H9 (cell line): Measurements from ENCODE around the gene NLRP5. TPM values are rescaled to one million over a fixed set of nuclear protein-coding genes. Genes with fewer than 3 reads are reported as not detected.

Experiments
- DNase-seq: peaks from one replicate; pipeline ENCODE4 v3.0.0-alpha.2; 2017
- H2AFZ ChIP-seq: one replicate; pipeline ENCODE4 v1.6.1; 2013; ENCODE audit warnings: mild to moderate bottlenecking, low read length, control low read depth, moderate library complexity
- H2AK5ac ChIP-seq: 2 replicates; pipeline ENCODE4 v1.6.1; 2013; ENCODE audit warnings: low read length, control low read depth, mixed read lengths; ENCODE audit not compliant: insufficient read length
- H2BK120ac ChIP-seq: one replicate; pipeline ENCODE4 v1.6.1; 2013; ENCODE audit warnings: low read depth, mild to moderate bottlenecking, low read length, control low read depth, inconsistent platforms; ENCODE audit not compliant: poor library complexity, severe bottlenecking
- H2BK12ac ChIP-seq: 2 replicates; pipeline ENCODE4 v1.6.1; 2013; ENCODE audit warnings: low read length, control low read depth, mixed read lengths, low read depth; ENCODE audit not compliant: insufficient read length
- H2BK15ac ChIP-seq: 2 replicates; pipeline ENCODE4 v1.6.1; 2013; ENCODE audit warnings: low read depth, low read length, control low read depth
- H2BK20ac ChIP-seq: one replicate; pipeline ENCODE4 v1.6.1; 2013; ENCODE audit warnings: low read depth, mild to moderate bottlenecking, low read length, control low read depth, inconsistent platforms; ENCODE audit not compliant: poor library complexity, severe bottlenecking
- H2BK5ac ChIP-seq: 2 replicates; pipeline ENCODE4 v1.6.1; 2013; ENCODE audit warnings: low read length, control low read depth, mixed read lengths; ENCODE audit not compliant: insufficient read length
- H3K14ac ChIP-seq: 2 replicates; pipeline ENCODE4 v1.6.1; 2013; ENCODE audit warnings: low read length, control low read depth; ENCODE audit not compliant: insufficient read depth
- H3K18ac ChIP-seq: 2 replicates; pipeline ENCODE4 v1.6.1; 2013; ENCODE audit warnings: low read depth, mild to moderate bottlenecking, mixed read lengths, low read length, control low read depth; ENCODE audit not compliant: insufficient read length
- H3K23ac ChIP-seq: 2 replicates; pipeline ENCODE4 v1.6.1; 2013; ENCODE audit warnings: low read length, control low read depth, mixed read lengths, low read depth; ENCODE audit not compliant: insufficient read length
- H3K23me2 ChIP-seq: 2 replicates; pipeline ENCODE4 v1.6.1; 2013; ENCODE audit warnings: low read depth, mild to moderate bottlenecking, mixed read lengths, low read length, control low read depth; ENCODE audit not compliant: insufficient read length, poor library complexity, severe bottlenecking
- H3K27ac ChIP-seq: 2 replicates; pipeline ENCODE4 v1.5.1; 2013; ENCODE audit warnings: low read length, control low read depth, mixed read lengths, low read depth; ENCODE audit not compliant: insufficient read length
- H3K27me3 ChIP-seq: 2 replicates; pipeline ENCODE4 v1.6.1; 2013; ENCODE audit warnings: low read length, control low read depth, inconsistent platforms; ENCODE audit not compliant: insufficient read depth
- H3K4ac ChIP-seq: 2 replicates; pipeline ENCODE4 v1.6.1; 2013; ENCODE audit warnings: low read depth, mild to moderate bottlenecking, control low read depth, inconsistent platforms, low read length, moderate library complexity
- H3K4me1 ChIP-seq: 2 replicates; pipeline ENCODE4 v1.6.1; 2013; ENCODE audit warnings: low read length, control low read depth, inconsistent platforms; ENCODE audit not compliant: insufficient read depth
- H3K4me2 ChIP-seq: 2 replicates; pipeline ENCODE4 v1.6.1; 2013; ENCODE audit warnings: low read length, control low read depth, mixed read lengths; ENCODE audit not compliant: insufficient read length, insufficient read depth
- H3K56ac ChIP-seq: 2 replicates; pipeline ENCODE4 v1.6.1; 2013; ENCODE audit warnings: low read depth, mild to moderate bottlenecking, mixed read lengths, low read length, control low read depth; ENCODE audit not compliant: insufficient read length
- H3K79me1 ChIP-seq: 2 replicates; pipeline ENCODE4 v1.6.1; 2013; ENCODE audit warnings: low read depth, mild to moderate bottlenecking, moderate library complexity, low read length, control low read depth, inconsistent platforms; ENCODE audit not compliant: insufficient read depth, poor library complexity, severe bottlenecking
- H3K79me2 ChIP-seq: 2 replicates; pipeline ENCODE4 v1.6.1; 2013; ENCODE audit warnings: low read length, control low read depth, inconsistent platforms; ENCODE audit not compliant: insufficient read depth
- H3K9ac ChIP-seq: 2 replicates; pipeline ENCODE4 v1.6.1; 2013; ENCODE audit warnings: low read length, control low read depth, mixed read lengths; ENCODE audit not compliant: insufficient read length; ENCODE audit errors: extremely low read depth
- H3K9me3 ChIP-seq: one replicate; pipeline ENCODE4 v1.6.1; 2013; ENCODE audit warnings: low read depth, low read length, inconsistent platforms; ENCODE audit not compliant: control insufficient read depth
- H3T11ph ChIP-seq: one replicate; pipeline ENCODE4 v1.6.1; 2013; ENCODE audit warnings: mild to moderate bottlenecking, low read length, control low read depth, inconsistent platforms
- H4K20me1 ChIP-seq: one replicate; pipeline ENCODE4 v1.6.1; 2013; ENCODE audit not compliant: control insufficient read depth, insufficient read length, insufficient read depth
- H4K5ac ChIP-seq: 2 replicates; pipeline ENCODE4 v1.6.1; 2013; ENCODE audit warnings: low read depth, mild to moderate bottlenecking, mixed read lengths, low read length, control low read depth; ENCODE audit not compliant: insufficient read length
- H4K8ac ChIP-seq: replicated peaks from 2 replicates; pipeline ENCODE4 v1.6.1; 2013; ENCODE audit warnings: low read length, control low read depth, mixed read lengths, low read depth; ENCODE audit not compliant: insufficient read length
- H4K91ac ChIP-seq: 2 replicates; pipeline ENCODE4 v1.6.1; 2013; ENCODE audit warnings: low read depth, mild to moderate bottlenecking, moderate library complexity, mixed read lengths, low read length, control low read depth; ENCODE audit not compliant: insufficient read length
- H3K27ac Mint-ChIP-seq, 3 experiments: 2 replicates in 2 of 3; 3 replicates in 1 of 3; pipeline ENCODE4 v1.8.0; 2020 to 2021; ENCODE audit warnings: mixed read lengths in 3 of 3, mild to moderate bottlenecking in 1 of 3, moderate library complexity in 1 of 3
- H3K27me3 Mint-ChIP-seq: 2 replicates; pipeline ENCODE4 v1.8.0; 2021; ENCODE audit warnings: low read depth, mild to moderate bottlenecking, moderate library complexity, mixed read lengths
- H3K36me3 Mint-ChIP-seq, 3 experiments: 2 replicates in 2 of 3; 3 replicates in 1 of 3; pipeline ENCODE4 v1.8.0; 2020 to 2021; ENCODE audit warnings: low read depth in 3 of 3, mixed read lengths in 3 of 3; ENCODE audit not compliant: insufficient read depth in 1 of 3
- H3K4me1 Mint-ChIP-seq, 2 experiments: 2 replicates each; pipeline ENCODE4 v1.8.0; 2020; ENCODE audit warnings: mixed read lengths in 2 of 2
- H3K4me3 Mint-ChIP-seq, 2 experiments: 2 replicates in 1 of 2; 3 replicates in 1 of 2; pipeline ENCODE4 v1.8.0; 2020 to 2021; ENCODE audit warnings: mild to moderate bottlenecking in 2 of 2, mixed read lengths in 2 of 2, moderate library complexity in 1 of 2
- H3K9me3 Mint-ChIP-seq, 2 experiments: 2 replicates in 1 of 2; 3 replicates in 1 of 2; pipeline ENCODE4 v1.8.0; 2020; ENCODE audit warnings: mild to moderate bottlenecking in 2 of 2, mixed read lengths in 2 of 2, moderate library complexity in 1 of 2
- CTCF ChIP-seq: fragments of 200-600 bp; sonication (generic); conservative IDR thresholded peaks from 3 replicates; pipeline ENCODE4 v1.8.0; 2021; ENCODE audit warnings: antibody characterized with exemption, mild to moderate bottlenecking
- WGBS: extraction: QIAGEN DNeasy Blood & Tissue Kit; methylation state at CpG from one replicate; pipeline ENCODE4 v1.1.7; 2013; ENCODE audit warnings: missing lambda C conversion rate, low lambda C conversion rate, mixed read lengths; ENCODE audit not compliant: insufficient read length; ENCODE audit errors: extremely low coverage; 5-methylcytosine and 5-hydroxymethylcytosine counted together
- total RNA-seq: library from RNA; stranded (reverse); gene quantifications from 2 replicates; pipeline ENCODE4 v1.2.1, GENCODE V29; 2021

NLRP5 gene
- total RNA-seq, 1 experiment from 2014 or later = not detected

- peaks cover 4% of the 10 kb centered on the region; the same call in 1 of the 2 replicates for H3K27me3 Mint-ChIP-seq
- no peak overlapping the region for H3K27ac ChIP-seq
- H3K18ac ChIP-seq = no peak overlapping the region
- H3K79me1 ChIP-seq = peaks cover 4% of the 10 kb centered on the region
- H3K23me2 ChIP-seq = no peaks in the 10 kb centered on the region
- H2BK5ac ChIP-seq = no peak overlapping the region
- H2AK5ac ChIP-seq = no peak overlapping the region
- peaks cover 23 to 27% of the 10 kb centered on the region in 2 experiments for H3K4me1 Mint-ChIP-seq
- H3K36me3 Mint-ChIP-seq = peaks cover 7 to 31% (median 21%) of the 10 kb centered on the region in 3 experiments; a peak in 6 of 7 replicates
- H4K8ac ChIP-seq = no peak overlapping the region
- H3T11ph ChIP-seq = no peak overlapping the region
- no peak overlapping the region for H3K14ac ChIP-seq
- no peak overlapping the region for H3K9ac ChIP-seq
- no peak overlapping the region for H3K4ac ChIP-seq
- H3K4me1 ChIP-seq = no peaks in the 10 kb centered on the region
- no peak overlapping the region for H3K4me2 ChIP-seq
- H2BK15ac ChIP-seq = no peak overlapping the region
- no peak for DNase-seq
- no peaks in the 10 kb centered on the region for H3K9me3 Mint-ChIP-seq
- H4K91ac ChIP-seq = peak overlapping the region; percentile 22
- no peak overlapping the region for H3K56ac ChIP-seq
- no peaks in the 10 kb centered on the region for H3K27me3 ChIP-seq
- no peak for TF ChIP-seq CTCF
- H4K5ac ChIP-seq = no peak overlapping the region
- no peak overlapping the region for H2BK20ac ChIP-seq
- no peaks in the 10 kb centered on the region for H3K79me2 ChIP-seq
- H2BK120ac ChIP-seq = no peak overlapping the region
- H3K23ac ChIP-seq = no peak overlapping the region
- no peaks in the 10 kb centered on the region for H3K9me3 ChIP-seq
- no peak overlapping the region for H2AFZ ChIP-seq
- WGBS = no CpG with 5 or more reads among the region's 49 CpGs
- peak overlapping the region in 2 of 3 experiments; percentile 39 to 90; a peak in 4 of 7 replicates for H3K27ac Mint-ChIP-seq
- no peak overlapping the region for H3K4me3 Mint-ChIP-seq
- H2BK12ac ChIP-seq = no peak overlapping the region
- H4K20me1 ChIP-seq = no peaks in the 10 kb centered on the region
Measured at GRCh38 chr19:56086671-56087430, 100.3 kb downstream of the NLRP5 start.
